ENCODE data around the gene NSMF.

Gene NSMF

DNA sequence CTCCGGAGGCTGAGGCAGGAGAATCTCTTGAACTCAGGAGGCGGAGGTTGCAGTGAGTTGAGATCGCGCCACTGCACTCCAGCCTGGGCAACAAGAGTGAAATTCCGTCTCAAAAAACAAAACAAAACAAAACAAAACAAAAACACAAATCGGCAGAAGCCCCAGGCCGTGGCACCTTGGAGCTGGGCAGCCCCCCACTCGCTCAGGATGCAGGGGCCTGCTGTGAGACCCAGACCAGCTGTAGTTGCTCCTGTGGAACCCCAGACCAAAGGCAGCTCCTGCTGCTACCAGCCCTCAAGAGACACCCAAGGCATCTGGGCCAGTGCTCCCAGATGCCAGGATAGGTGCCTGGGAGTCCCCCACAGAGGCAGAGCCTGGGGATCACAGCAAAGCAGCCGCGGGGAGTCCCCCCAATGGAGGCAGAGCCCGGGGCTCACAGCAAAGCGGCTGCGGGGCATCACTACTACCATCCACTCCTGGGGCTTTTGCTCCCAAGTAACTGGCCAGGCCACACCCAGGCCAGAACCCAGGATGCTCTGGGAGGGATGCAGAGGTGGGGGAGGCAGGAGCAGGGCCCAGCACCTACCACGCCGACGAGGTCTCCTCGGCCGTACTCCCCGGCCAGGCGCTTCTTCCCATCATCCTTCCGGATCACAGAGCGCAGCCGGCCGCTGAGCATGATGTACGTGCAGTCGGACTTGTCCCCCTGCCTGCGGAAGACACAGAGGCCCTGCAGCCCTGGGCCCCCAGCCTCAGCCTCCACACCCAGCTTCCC is 37.7 kb upstream of the NSMF start:
- in situ Hi-C loops (cut with MboI; ENCODE audit: low sequenced_read_pairs) = no loop called here
- Histone ChIP-seq H3K27me3 (ENCODE audit: low read depth) (no peaks in the 10 kb centered on the region), H3K36me3 (replicated peaks) (no peaks in the 10 kb centered on the region), H3K9me3 (no peaks in the 10 kb centered on the region), H3K4me3 (no peak overlapping the region), H3K4me1 (no peaks in the 10 kb centered on the region)
- no peak for DNase-seq (ENCODE audit: low spot score in 2 of 2)

DNA sequence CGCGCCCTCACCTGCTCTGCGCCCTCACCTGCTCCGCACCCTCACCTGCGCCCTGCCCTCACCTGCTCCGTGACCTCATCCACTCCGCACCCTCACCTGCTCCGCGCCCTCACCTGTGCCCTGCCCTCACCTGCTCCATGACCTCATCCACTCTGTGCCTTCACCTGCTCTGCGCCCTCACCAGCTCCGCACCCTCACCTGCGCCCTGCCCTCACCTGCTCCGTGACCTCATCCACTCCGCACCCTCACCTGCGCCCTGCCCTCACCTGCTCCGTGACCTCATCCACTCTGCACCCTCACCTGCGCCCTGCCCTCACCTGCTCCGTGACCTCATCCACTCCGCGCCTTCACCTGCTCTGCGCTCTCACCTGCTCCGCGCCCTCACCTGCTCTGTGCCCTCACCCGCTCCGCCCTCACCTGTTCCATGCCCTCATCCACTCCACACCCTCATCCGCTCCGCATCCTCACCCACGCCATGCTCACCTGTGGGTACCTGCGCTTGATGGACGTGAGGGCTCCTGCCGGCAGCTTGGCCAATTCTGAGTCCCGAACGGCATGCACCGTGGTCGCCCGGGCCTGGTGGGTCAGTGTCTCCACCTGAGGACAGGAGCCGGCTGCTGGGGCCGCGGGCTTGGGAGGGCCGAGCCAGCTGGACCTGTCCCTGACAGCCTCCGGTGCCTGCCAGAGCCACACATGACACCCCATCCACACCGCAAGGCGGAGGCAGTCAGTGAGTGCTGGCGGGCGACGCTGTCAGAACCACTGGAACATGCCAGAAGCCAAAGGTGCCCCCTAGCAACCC is 35.6 kb upstream of the NSMF start:
- Histone ChIP-seq H3K4me3 (no peak overlapping the region), H3K27me3 (ENCODE audit: low read depth) (no peaks in the 10 kb centered on the region), H3K4me1 (no peaks in the 10 kb centered on the region), H3K9me3 (no peaks in the 10 kb centered on the region), H3K36me3 (replicated peaks) (no peaks in the 10 kb centered on the region)
- in situ Hi-C loops (cut with MboI; ENCODE audit: low sequenced_read_pairs) = no loop called here
- DNase-seq (ENCODE audit: low spot score in 2 of 2) = no peak

DNA sequence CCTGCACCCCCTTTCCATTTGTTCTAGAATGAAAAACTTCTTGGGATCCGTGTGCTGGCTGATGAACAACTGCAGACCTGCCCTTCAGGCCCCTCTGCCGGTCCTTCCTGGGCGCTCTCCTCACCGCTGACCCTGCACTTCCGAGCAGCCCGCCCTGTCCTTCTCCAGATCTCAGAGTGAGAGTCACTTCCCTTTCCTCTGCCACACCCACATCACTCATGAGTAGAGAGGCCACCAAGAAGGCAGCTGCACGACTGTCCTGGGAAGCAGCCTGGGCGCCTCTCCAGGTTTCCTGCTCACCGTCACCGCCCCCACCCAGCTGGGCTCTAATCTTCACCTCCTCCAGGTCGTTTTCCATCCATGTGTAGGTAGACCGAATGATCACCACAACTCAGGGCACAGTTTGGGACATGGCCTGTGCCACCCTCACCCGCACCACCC is 35.0 kb upstream of the NSMF start:
- in situ Hi-C loops (cut with MboI; ENCODE audit: low sequenced_read_pairs) = no loop called here
- DNase-seq (ENCODE audit: low spot score in 2 of 2) = no peak

DNA sequence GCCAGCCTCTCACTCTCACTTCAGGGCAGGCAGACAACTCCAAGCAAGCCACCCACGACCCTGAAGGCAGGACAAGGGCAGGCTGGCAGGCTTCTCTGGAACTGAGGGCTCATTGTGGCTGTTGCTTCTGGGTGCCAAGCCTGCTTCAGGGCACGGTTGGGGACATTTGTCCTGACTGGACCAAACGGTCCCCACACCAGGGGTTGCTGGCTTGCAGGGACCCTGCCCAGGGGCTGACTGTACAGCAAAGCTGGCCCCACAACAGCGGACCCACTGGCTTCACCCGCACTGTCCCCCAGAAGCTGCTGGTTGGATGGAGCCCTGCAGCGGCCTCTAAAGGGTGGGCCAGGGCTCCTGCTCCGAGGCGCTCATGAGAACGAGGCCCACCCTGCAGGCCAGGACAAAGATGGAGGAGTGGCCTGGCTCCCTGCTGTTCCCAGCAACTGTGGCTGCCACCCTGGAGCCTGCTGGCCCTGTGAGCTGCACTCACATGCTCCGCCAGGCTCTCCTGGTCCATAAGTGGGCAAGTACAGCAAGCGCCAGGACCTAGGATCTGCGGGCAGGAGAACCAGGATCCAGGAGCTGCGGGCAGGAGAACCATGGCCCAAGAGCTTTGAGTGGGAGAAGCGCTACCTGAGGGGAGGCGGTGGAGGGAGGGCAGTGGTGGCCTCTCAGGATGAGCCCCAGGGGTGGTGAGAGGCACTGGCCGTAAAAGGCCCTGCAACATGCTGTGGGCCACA is 34.4 kb upstream of the NSMF start:
- H3K36me3 ChIP-seq (replicated peaks) = no peaks in the 10 kb centered on the region
- no peaks in the 10 kb centered on the region for H3K9me3 ChIP-seq
- in situ Hi-C loops (cut with MboI; ENCODE audit: low sequenced_read_pairs) = no loop called here
- no peak overlapping the region for H3K4me3 ChIP-seq
- no peak for DNase-seq (ENCODE audit: low spot score in 2 of 2)
- no peaks in the 10 kb centered on the region for H3K27me3 ChIP-seq (ENCODE audit: low read depth)
- H3K4me1 ChIP-seq = no peaks in the 10 kb centered on the region

More for the DNA sequence above, 35.0 kb upstream of the NSMF start:
- Histone ChIP-seq H3K27me3 (ENCODE audit: low read depth) (no peaks in the 10 kb centered on the region), H3K4me3 (no peak overlapping the region), H3K9me3 (no peaks in the 10 kb centered on the region), H3K4me1 (no peaks in the 10 kb centered on the region), H3K36me3 (replicated peaks) (no peaks in the 10 kb centered on the region)

DNA sequence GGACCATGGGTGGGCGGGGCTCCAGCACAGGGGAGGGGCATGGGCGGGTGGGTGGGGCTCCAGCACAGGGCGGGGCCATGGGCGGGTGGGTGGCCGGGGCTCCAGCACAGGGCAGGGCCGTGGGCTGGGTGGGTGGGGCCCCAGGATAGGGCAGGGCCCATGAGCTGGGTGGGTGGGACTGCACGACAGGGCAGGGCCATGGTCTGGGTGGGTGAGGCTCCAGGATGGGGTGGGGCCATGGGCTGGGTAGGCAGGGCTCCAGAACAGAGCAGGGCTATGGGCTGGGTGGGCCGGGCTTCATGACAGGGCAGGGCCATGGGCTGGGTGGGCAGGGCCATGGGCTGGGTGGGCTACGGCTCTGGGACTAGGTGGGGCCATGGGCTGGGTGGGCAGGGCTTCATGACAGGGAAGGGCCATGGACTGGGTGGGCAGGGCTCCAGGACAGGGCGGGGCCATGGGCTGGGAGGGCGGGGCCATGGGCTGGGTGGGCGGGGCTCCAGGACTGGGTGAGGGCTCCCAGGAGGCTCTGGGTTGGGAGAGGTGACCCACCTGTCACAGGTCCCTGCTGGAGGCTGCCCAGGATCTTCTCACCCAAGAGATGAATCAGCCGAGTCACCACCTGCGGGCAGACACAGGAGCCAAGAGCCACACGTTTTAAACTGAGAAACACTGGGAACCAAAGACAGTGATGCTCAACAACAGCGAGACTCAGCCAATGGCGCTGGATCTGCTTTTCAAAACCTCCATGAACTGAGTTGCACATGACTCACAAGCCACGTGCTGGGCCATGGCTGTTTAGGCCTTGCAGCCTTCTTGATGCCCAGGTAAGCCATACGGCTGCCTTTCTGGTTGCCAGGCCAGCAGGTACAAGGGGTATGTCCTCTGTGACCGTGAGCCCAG is 33.6 kb upstream of the NSMF start:
- Histone ChIP-seq H3K9me3 (no peaks in the 10 kb centered on the region), H3K27me3 (ENCODE audit: low read depth) (no peaks in the 10 kb centered on the region), H3K36me3 (replicated peaks) (no peaks in the 10 kb centered on the region), H3K4me1 (no peaks in the 10 kb centered on the region), H3K4me3 (no peak overlapping the region)
- DNase-seq (ENCODE audit: low spot score in 2 of 2) = peak; percentile 4 to 82
- in situ Hi-C loops (cut with MboI; ENCODE audit: low sequenced_read_pairs) = no loop called here

DNA sequence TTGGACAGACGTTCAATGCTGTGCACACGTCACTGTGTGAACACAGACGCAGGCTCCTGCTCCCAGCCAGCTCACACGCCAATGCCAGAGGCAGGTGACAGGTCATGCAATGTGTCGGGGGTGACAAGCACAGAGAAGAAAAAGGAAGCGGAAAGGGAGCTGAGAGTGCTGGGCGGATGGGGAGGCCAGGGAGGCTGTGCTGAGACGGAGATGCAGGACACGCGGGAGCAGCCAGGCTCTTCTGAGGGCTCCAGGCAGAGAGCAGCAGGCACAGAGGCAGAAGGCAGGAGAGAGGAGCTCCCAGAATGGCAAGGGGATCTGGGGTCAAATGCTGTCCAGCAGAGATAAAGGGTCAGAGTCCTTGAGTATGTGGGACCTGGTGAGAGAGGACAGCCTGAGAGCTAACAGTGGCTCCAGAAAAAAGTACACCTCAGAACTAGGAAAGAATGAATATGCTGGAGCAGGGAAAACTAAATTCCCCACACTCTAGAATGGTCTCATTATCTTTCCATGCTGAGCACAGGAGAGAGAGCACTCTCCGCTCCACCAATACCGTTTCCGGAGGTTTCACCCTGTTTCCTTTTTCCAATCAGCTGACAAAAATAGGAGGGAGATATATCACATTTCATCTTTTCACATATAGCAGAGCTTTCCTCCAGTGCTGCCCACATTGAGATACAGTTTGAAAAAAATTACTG is 32.8 kb upstream of the NSMF start:
- H3K27me3 ChIP-seq (ENCODE audit: low read depth) = no peaks in the 10 kb centered on the region
- DNase-seq (ENCODE audit: low spot score in 2 of 2) = no peak
- H3K4me1 ChIP-seq = no peaks in the 10 kb centered on the region
- H3K9me3 ChIP-seq = no peaks in the 10 kb centered on the region
- no peak overlapping the region for H3K4me3 ChIP-seq
- no peaks in the 10 kb centered on the region for H3K36me3 ChIP-seq (replicated peaks)
- in situ Hi-C loops (cut with MboI; ENCODE audit: low sequenced_read_pairs) = no loop called here

DNA sequence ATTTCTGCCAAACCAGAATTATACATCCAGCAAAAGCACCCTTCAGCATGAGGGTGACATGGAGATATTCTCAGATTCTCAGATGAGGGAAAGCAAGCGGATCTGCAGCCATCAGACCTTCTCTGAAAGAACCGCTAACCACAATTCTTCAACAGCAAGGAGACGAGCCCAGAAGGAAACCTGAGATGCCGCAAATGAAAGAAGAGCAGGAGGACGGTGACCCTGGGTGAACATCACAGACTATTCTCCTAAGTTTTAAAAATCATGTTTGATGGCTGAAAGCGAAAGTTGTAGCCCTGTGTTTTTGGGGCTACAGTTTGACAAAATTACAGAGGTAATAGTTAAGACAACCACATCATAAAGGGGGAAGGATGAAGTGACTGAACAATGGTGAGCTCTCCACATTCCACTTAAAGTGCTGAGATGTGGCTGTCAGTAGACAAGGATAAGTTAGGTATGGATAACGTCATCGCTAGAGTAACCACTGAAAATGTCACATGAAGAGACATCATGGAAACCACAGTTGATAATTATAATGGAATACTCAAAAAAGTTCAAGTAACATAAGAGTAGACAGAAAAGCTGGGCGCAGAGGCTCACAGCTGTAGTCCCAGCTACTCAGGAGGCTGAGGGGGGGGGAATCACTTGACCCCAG is 31.5 kb upstream of the NSMF start:
- Histone ChIP-seq H3K27me3 (ENCODE audit: low read depth) (no peaks in the 10 kb centered on the region), H3K9me3 (no peaks in the 10 kb centered on the region), H3K4me1 (no peaks in the 10 kb centered on the region), H3K4me3 (no peak overlapping the region), H3K36me3 (replicated peaks) (no peaks in the 10 kb centered on the region)
- in situ Hi-C loops (cut with MboI; ENCODE audit: low sequenced_read_pairs) = no loop called here
- DNase-seq (ENCODE audit: low spot score in 2 of 2) = no peak

DNA sequence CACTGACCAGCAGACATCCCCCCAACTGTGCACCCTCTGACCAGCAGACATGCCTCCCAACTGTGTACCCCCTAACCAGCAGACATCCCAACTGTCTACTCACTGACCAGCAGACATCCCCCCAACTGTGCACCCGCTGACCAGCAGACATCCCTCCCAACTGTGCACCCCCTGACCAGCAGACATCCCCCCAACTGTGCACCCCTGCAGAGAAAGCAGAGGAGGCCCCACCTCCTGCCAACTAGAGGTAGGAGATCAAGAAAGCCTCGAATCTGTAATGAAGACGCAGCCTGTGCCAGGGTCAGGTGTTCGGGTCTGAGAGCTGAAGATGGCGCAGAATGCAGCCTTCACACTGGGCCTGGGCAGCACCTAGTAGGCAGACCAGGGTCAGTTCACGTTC is 29.8 kb upstream of the NSMF start:
- no peak for DNase-seq (ENCODE audit: low spot score in 2 of 2)
- H3K36me3 ChIP-seq (replicated peaks) = no peaks in the 10 kb centered on the region
- H3K4me3 ChIP-seq = no peak overlapping the region
- H3K4me1 ChIP-seq = no peaks in the 10 kb centered on the region
- H3K9me3 ChIP-seq = no peaks in the 10 kb centered on the region
- H3K27me3 ChIP-seq (ENCODE audit: low read depth) = no peaks in the 10 kb centered on the region
- in situ Hi-C loops (cut with MboI; ENCODE audit: low sequenced_read_pairs) = no loop called here

DNA sequence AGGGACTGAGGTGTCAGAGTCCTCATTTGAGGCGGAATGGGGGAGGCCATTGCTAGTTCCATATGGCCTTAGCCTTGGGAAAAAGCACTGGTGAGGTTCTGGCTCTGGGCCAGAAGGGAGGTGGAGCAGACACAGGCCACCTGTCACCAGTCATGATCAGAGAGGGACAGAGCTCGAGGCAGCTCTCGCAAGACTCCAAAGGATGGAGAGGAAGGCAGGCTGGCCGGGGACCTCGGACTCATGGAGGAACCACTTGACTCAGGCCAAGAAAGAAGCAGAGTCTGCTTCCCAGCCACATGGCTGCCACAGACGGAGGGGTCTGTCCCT is 29.2 kb upstream of the NSMF start:
- H3K36me3 ChIP-seq (replicated peaks) = no peaks in the 10 kb centered on the region
- H3K27me3 ChIP-seq (ENCODE audit: low read depth) = no peaks in the 10 kb centered on the region
- no peaks in the 10 kb centered on the region for H3K4me1 ChIP-seq
- in situ Hi-C loops (cut with MboI; ENCODE audit: low sequenced_read_pairs) = no loop called here
- no peak for DNase-seq (ENCODE audit: low spot score in 2 of 2)
- H3K9me3 ChIP-seq = no peaks in the 10 kb centered on the region
- H3K4me3 ChIP-seq = no peak overlapping the region

DNA sequence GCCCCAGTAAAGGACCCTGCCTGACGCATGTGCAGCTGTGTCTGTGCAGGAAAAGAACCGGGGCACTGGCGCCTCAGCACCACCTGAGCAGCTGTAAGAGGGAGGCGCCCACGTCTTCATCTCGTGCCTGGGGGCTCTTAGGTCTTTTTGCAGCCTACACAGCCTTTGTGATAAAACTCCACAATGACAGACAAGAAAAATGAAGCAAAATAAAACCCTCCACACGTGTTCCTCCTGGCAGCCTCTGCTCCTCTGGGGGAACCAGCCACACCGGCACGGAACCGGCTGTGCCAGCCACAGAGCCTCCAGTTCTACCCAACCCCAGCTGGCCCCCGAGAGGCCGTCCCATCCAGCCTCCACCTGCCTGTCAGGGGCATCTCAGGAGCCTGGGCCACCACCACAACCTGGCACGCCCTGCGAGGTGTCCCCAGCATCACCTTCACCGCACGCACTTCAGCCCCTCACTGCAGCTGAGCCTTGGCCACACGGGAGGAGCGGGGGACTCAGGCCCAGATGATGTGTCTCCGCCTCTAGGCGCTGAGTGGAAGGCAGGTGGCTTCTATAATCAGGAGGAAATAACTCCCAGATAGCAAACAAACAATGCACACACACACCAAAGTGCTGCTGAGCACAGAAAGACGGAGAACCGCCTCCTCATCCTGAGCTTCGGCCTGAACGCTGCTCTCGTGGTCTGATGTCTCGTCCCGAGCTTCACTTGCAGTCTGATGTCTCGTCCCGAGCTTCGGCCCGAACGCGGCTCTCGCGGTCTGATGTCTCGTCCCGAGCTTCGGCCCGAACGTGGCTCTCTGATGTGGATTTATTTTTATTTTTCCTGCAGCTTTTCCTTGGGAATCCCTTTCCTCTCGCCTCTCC is 28.6 kb upstream of the NSMF start:
- in situ Hi-C loops (cut with MboI; ENCODE audit: low sequenced_read_pairs) = no loop called here
- Histone ChIP-seq H3K36me3 (replicated peaks) (no peaks in the 10 kb centered on the region), H3K27me3 (ENCODE audit: low read depth) (no peaks in the 10 kb centered on the region), H3K4me3 (no peak overlapping the region), H3K9me3 (no peaks in the 10 kb centered on the region), H3K4me1 (no peaks in the 10 kb centered on the region)
- no peak for DNase-seq (ENCODE audit: low spot score in 2 of 2)

DNA sequence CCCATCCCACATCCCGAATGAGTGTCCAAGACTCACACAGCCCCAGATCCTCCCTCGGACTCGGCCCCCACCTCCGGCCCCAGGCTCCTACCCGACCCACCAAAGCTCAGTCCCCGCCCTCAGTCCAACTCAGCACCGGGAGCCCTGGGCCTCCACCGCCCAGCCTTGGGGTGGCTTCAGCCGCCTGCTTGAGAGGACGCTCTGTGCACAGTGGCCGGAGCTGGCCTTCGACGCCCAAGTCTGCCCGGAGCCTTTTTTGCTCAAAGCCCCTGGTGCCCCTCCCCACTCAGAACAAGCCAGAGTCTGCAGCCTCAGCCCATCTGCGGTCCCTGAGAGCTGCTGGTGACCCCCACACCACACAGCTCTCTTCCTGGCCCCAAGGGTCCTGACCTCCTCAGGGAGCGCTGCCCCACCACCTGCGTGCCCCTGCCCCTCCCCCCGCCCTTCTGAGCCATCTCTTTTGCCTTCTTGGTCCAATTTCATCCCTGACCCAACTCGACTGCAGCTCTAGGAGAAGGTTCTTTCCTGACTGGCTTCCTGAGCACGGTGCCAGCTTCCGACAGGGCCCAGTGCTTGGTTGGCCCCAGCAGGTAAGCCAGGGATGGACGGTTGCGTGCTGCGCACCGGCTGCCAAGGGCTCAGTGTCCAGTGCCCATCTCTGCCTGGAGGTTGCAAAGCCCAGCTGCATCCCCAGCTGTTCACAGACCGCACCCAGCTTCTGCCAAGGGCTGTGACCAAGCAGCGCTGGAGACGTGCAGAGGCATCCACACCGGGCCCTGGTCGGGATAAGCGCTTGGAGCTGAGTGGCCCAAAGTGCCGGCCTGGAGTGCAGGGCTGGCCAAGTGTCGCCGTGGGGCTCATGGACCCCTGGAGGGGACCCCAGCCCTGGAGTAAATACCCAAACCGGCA is 27.7 kb upstream of the NSMF start:
- DNase-seq (ENCODE audit: low spot score in 2 of 2) = no peak
- Histone ChIP-seq H3K36me3 (replicated peaks) (no peaks in the 10 kb centered on the region), H3K4me1 (no peaks in the 10 kb centered on the region), H3K9me3 (no peaks in the 10 kb centered on the region), H3K27me3 (ENCODE audit: low read depth) (no peaks in the 10 kb centered on the region), H3K4me3 (no peak overlapping the region)
- in situ Hi-C loops (cut with MboI; ENCODE audit: low sequenced_read_pairs) = no loop called here
